ENCODE measurements around the gene NBAS. TPM values are rescaled to one million over a fixed set of nuclear protein-coding genes. Genes with fewer than 3 reads are reported as not detected.

The NBAS gene
- total and polyA plus RNA-seq, 3 experiments from 2014 or later = 22.0 to 34.1 (median 30.6) TPM

DNA sequence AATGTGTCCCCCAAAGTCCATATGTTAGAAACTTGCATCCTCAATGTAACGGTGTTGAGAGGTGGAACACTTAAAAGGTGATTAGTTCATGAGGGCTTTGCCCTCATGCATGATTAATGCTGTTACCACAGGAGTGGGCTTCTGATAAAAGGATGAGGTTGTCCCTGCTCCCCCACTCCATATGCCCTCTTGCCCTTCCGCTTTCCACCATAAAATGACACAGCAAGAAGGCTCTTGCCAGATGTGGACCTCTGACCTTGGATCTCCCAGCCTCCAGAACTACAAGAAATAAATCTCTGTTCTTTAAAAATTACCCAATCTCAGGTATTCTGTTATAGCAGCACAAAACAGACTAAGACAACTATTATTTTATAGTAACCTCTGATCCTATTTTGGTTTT lies 412.1 kb downstream of the NBAS start:
- no peaks in the 10 kb centered on the region for H3K36me3 Mint-ChIP-seq
- H3K27ac Mint-ChIP-seq = no peak overlapping the region
- Histone ChIP-seq H3K27ac (ENCODE audit: low read depth, low read length) (no peak overlapping the region), H3K4me1 (ENCODE audit: insufficient read depth, low read length) (no peaks in the 10 kb centered on the region), H3K4me3 (ENCODE audit: low read length) (no peak overlapping the region), H3K27me3 (ENCODE audit: insufficient read depth, low read length, poor library complexity, severe bottlenecking) (no peaks in the 10 kb centered on the region), H3K9me3 (ENCODE audit: low read length) (no peaks in the 10 kb centered on the region), H3K36me3 (ENCODE audit: insufficient read depth, low read length) (no peaks in the 10 kb centered on the region)
- no peak for DNase-seq
- H3K4me1 Mint-ChIP-seq = no peaks in the 10 kb centered on the region
- ChIA-PET POLR2A (no interaction called here), CTCF (no interaction called here)
- H3K27me3 Mint-ChIP-seq = no peaks in the 10 kb centered on the region
- H3K9me3 Mint-ChIP-seq = no peaks in the 10 kb centered on the region
- H3K4me3 Mint-ChIP-seq = no peak overlapping the region

DNA sequence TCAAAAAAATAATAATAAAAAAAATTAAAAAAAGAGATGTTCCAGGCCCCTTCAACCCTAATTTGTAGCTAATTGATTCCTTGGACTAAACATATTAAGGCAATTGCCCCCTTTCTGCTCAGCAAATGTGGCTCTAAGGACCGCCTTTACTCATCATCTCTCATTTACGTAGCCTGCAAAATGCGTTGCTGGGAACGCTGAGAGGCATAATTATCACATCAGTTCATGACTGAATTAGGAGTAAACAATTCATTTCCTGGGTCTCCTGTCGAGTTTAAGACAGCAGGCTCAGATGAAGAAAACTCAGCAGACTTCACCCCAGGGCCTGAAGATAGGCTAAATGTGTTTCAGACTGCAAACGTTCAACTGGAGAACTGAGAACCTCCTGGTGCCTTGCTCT lies 413.5 kb downstream of the NBAS start:
- no peak overlapping the region for H3K4me3 ChIP-seq (ENCODE audit: low read length)
- DNase-seq = no peak
- POLR2A ChIA-PET = no interaction called here
- H3K4me3 Mint-ChIP-seq = no peak overlapping the region
- peaks cover 2 to 6% (median 6%) of the 10 kb centered on the region in 3 donors for H3K4me1 Mint-ChIP-seq
- CTCF ChIA-PET = no interaction called here
- H3K4me1 ChIP-seq (ENCODE audit: insufficient read depth, low read length) = peaks cover 4% of the 10 kb centered on the region
- H3K36me3 ChIP-seq (ENCODE audit: insufficient read depth, low read length) = no peaks in the 10 kb centered on the region
- H3K27ac ChIP-seq (ENCODE audit: low read depth, low read length) = no peak overlapping the region
- no peaks in the 10 kb centered on the region for H3K27me3 ChIP-seq (ENCODE audit: insufficient read depth, low read length, poor library complexity, severe bottlenecking)
- no peaks in the 10 kb centered on the region for H3K9me3 ChIP-seq (ENCODE audit: low read length)
- no peaks in the 10 kb centered on the region for H3K27me3 Mint-ChIP-seq
- no peaks in the 10 kb centered on the region for H3K9me3 Mint-ChIP-seq
- no peak overlapping the region for H3K27ac Mint-ChIP-seq
- H3K36me3 Mint-ChIP-seq = no peaks in the 10 kb centered on the region

DNA sequence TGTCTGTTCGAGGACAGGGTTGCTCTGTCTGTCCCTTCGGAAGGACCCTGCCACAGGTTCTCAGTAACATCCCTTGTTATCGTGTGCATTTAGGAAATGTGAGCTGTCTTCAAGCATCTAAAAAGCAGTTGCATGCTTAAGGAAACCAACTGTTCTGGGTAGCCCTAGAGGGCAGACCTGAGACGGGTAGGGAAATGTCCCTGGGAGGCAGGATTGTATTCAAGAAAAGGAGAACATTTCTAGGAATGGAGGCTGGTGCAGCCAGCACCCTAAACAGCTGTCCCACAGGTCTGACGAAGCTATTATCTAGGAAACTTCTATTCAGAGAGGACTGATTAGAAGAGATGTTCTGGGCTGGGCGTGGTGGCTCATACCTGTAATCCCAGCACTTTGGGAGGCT lies 414.2 kb downstream of the NBAS start:
- Mint-ChIP-seq H3K4me3 (no peak overlapping the region), H3K36me3 (no peaks in the 10 kb centered on the region), H3K27ac (no peak overlapping the region), H3K4me1 (peaks cover 9 to 12% (median 12%) of the 10 kb centered on the region in 3 donors), H3K27me3 (no peaks in the 10 kb centered on the region), H3K9me3 (no peaks in the 10 kb centered on the region)
- no peaks in the 10 kb centered on the region for H3K9me3 ChIP-seq (ENCODE audit: low read length)
- H3K4me1 ChIP-seq (ENCODE audit: insufficient read depth, low read length) = peaks cover 10% of the 10 kb centered on the region
- no peaks in the 10 kb centered on the region for H3K36me3 ChIP-seq (ENCODE audit: insufficient read depth, low read length)
- no peak overlapping the region for H3K4me3 ChIP-seq (ENCODE audit: low read length)
- no peak overlapping the region for H3K27ac ChIP-seq (ENCODE audit: low read depth, low read length)
- ChIA-PET CTCF (no interaction called here), POLR2A (no interaction called here)
- H3K27me3 ChIP-seq (ENCODE audit: insufficient read depth, low read length, poor library complexity, severe bottlenecking) = no peaks in the 10 kb centered on the region
- no peak for DNase-seq

DNA sequence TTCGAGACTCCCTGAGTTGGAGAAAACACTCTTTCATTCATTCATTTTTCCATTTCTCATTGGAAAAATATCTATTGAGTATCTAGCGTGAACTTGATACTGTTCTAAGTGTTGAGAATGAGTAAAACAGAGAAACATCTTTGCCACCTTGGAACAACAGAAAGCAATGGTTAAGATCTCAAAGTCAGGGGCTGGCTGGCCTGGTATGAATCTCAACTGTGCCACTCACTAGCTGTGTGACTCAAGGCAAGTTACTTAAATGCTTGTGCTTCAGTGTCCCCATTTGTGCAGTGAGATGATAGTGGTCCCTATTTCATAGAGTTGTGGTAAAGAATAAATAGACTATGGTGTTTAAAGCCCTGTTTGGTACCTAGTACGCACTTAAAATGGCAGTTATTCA lies 415.2 kb downstream of the NBAS start:
- H3K4me3 Mint-ChIP-seq = no peak overlapping the region
- Histone ChIP-seq H3K4me3 (ENCODE audit: low read length) (no peak overlapping the region), H3K9me3 (ENCODE audit: low read length) (no peaks in the 10 kb centered on the region), H3K27me3 (ENCODE audit: insufficient read depth, low read length, poor library complexity, severe bottlenecking) (no peaks in the 10 kb centered on the region), H3K27ac (ENCODE audit: low read depth, low read length) (no peak overlapping the region), H3K36me3 (ENCODE audit: insufficient read depth, low read length) (no peaks in the 10 kb centered on the region), H3K4me1 (ENCODE audit: insufficient read depth, low read length) (peaks cover 16% of the 10 kb centered on the region)
- no peaks in the 10 kb centered on the region for H3K36me3 Mint-ChIP-seq
- no peaks in the 10 kb centered on the region for H3K27me3 Mint-ChIP-seq
- ChIA-PET CTCF (no interaction called here), POLR2A (interaction anchor here (0.8 kb wide), 1 partner anchor 9 kb away, joined by 3 read pairs; no protein-coding TSS in a partner anchor)
- H3K4me1 Mint-ChIP-seq = peaks cover 15 to 22% (median 21%) of the 10 kb centered on the region in 3 donors
- H3K9me3 Mint-ChIP-seq = peaks cover 0 to 4% (median 0%) of the 10 kb centered on the region in 5 donors
- DNase-seq = no peak
- no peak overlapping the region for H3K27ac Mint-ChIP-seq

DNA sequence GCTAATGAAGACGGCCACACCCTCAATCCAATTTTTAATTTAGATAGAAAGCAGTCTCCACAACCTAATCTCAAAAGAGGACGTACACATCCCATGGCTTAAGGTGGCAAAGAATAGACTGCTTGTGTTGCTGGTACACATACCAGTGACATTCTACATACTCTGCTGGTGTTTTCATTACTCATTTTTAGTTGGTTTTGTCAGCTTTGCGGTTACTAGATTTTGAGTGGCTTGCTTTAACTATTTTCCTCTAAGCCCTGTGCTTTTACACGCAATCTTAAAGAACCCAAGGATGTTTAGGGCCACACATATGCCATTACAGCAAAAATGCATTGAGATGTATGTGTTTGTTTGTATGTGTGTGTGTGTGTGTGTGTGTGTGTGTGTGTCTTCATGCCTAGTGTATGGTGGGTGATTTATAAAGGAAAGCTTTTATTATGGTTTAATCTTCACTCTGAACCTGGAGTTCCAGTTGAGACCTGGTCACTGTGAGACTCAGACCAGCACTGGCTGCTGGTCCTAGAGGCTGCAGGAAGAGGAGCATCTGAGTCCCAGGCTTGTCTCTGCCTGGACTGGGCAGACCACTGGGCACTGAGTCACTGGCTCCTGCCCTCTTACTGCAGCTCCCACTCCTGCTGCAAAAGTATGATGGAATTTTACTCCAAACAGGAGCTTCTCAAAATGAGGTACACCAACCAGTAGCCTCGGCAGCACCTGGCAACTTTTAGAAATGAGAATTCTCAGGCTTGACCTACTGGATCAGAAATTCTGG lies 415.9 kb downstream of the NBAS start:
- no peak for DNase-seq
- ChIA-PET POLR2A (interaction anchor here (0.8 kb wide), 1 partner anchor 10 kb away, joined by 3 read pairs; no protein-coding TSS in a partner anchor), CTCF (no interaction called here)
- Histone ChIP-seq H3K4me3 (ENCODE audit: low read length) (no peak overlapping the region), H3K36me3 (ENCODE audit: insufficient read depth, low read length) (no peaks in the 10 kb centered on the region), H3K27me3 (ENCODE audit: insufficient read depth, low read length, poor library complexity, severe bottlenecking) (no peaks in the 10 kb centered on the region), H3K9me3 (ENCODE audit: low read length) (no peaks in the 10 kb centered on the region), H3K27ac (ENCODE audit: low read depth, low read length) (no peak overlapping the region), H3K4me1 (ENCODE audit: insufficient read depth, low read length) (peaks cover 16% of the 10 kb centered on the region)
- Mint-ChIP-seq H3K4me3 (no peak overlapping the region), H3K27me3 (no peaks in the 10 kb centered on the region), H3K4me1 (peaks cover 15 to 22% (median 21%) of the 10 kb centered on the region in 3 donors), H3K36me3 (no peaks in the 10 kb centered on the region), H3K27ac (no peak overlapping the region), H3K9me3 (peaks cover 0 to 4% (median 0%) of the 10 kb centered on the region in 5 donors)

DNA sequence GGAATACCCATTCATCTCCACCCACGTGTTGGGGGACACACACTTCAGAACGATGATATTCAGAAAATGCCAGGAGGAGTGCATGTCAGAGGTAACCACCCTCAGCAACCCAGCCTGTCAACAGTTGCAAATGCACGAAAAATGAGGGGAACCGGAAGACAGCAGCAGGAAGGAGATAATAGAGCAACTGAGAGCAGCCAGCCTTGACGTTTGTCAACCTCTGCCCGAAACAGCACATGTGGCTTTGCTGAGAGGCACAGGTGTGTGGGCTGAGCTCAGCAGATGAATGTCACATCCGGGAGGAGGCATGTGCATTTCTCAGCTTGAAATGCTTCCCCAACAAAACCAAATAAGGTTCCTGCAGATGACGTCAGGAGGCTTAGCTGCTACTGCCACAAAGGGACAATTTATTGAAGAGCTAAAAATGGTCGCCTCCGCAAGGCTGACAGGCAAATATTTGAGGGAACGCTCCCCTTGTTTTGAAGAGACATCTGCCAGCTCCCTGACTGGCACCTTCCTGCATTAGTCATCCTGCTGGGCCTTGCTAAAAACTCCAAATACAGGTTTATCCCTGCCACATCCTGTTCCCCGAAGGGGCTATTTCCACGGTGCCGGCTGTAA lies 419.0 kb downstream of the NBAS start:
- H3K36me3 ChIP-seq (ENCODE audit: insufficient read depth, low read length) = no peaks in the 10 kb centered on the region
- DNase-seq = peak; percentile 20 to 76 (median 69)
- POLR2A ChIA-PET = no interaction called here
- CTCF ChIA-PET = no interaction called here
- no peaks in the 10 kb centered on the region for H3K27me3 Mint-ChIP-seq
- H3K27ac Mint-ChIP-seq = peak overlapping the region; percentile 35 to 97 (median 88)
- no peak overlapping the region for H3K27ac ChIP-seq (ENCODE audit: low read depth, low read length)
- no peaks in the 10 kb centered on the region for H3K27me3 ChIP-seq (ENCODE audit: insufficient read depth, low read length, poor library complexity, severe bottlenecking)
- H3K4me3 Mint-ChIP-seq = peak overlapping the region in 6 of 7 donors; percentile 19 to 69 (median 40)
- H3K4me1 Mint-ChIP-seq = peaks cover 15 to 22% (median 21%) of the 10 kb centered on the region in 3 donors
- H3K9me3 Mint-ChIP-seq = peaks cover 0 to 4% (median 0%) of the 10 kb centered on the region in 5 donors
- no peaks in the 10 kb centered on the region for H3K9me3 ChIP-seq (ENCODE audit: low read length)
- H3K36me3 Mint-ChIP-seq = peaks cover 0 to 3% (median 0%) of the 10 kb centered on the region in 3 donors
- H3K4me1 ChIP-seq (ENCODE audit: insufficient read depth, low read length) = peaks cover 16% of the 10 kb centered on the region
- no peak overlapping the region for H3K4me3 ChIP-seq (ENCODE audit: low read length)

DNA sequence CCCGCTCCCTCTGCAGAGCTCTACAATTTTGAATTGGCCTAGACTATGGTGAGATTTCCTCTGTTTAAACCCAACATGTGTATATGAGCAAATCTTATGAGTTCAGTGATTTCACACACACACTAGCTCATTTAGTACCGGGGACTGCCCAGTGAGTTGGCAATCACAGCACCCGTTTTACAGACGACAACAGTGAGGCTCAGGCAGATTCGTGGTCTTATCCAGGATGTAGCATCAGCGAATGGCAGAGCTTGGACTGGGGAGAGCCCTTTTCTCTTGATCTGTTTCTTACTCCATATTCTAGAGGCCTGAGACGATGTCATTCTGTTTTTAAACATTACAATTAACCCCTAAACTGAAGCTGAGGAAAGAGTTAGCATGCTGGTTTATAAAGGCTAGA lies 419.9 kb downstream of the NBAS start:
- Histone ChIP-seq H3K9me3 (ENCODE audit: low read length) (no peaks in the 10 kb centered on the region), H3K36me3 (ENCODE audit: insufficient read depth, low read length) (no peaks in the 10 kb centered on the region), H3K4me1 (ENCODE audit: insufficient read depth, low read length) (peaks cover 16% of the 10 kb centered on the region), H3K27ac (ENCODE audit: low read depth, low read length) (no peak overlapping the region), H3K4me3 (ENCODE audit: low read length) (no peak overlapping the region), H3K27me3 (ENCODE audit: insufficient read depth, low read length, poor library complexity, severe bottlenecking) (no peaks in the 10 kb centered on the region)
- Mint-ChIP-seq H3K4me3 (peak overlapping the region in 1 of 7 donors; percentile 23), H3K9me3 (peaks cover 0 to 4% (median 0%) of the 10 kb centered on the region in 5 donors), H3K4me1 (peaks cover 15 to 22% (median 21%) of the 10 kb centered on the region in 3 donors), H3K27me3 (peaks cover 0 to 2% of the 10 kb centered on the region in 2 donors), H3K27ac (peak overlapping the region in 3 of 8 donors; percentile 2 to 79 (median 35)), H3K36me3 (peaks cover 0 to 5% (median 0%) of the 10 kb centered on the region in 3 donors)
- POLR2A ChIA-PET = no interaction called here
- no peak for DNase-seq
- CTCF ChIA-PET = no interaction called here

DNA sequence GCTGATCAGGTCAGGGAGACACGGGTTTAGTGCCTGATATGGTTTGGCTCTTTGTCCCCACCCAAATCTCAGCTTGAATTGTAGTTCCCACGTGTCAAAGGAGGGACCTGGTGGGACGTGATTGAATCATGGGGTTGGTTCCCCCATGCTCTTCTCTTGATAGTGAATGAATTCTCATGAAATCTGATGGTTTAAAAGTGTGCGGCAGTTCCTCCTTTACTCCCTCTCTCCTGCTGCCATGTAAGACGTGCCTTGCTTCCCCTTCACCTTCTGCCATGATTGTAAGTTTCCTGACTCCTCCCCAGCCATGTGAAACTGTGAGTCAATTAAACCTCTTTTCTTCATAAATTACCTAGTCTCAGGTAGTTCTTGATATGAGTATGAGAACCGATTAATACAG lies 424.5 kb downstream of the NBAS start:
- Mint-ChIP-seq H3K27me3 (peaks cover 0 to 2% of the 10 kb centered on the region in 2 donors), H3K27ac (no peak overlapping the region), H3K36me3 (peaks cover 0 to 11% (median 0%) of the 10 kb centered on the region in 3 donors), H3K9me3 (peaks cover 0 to 4% (median 0%) of the 10 kb centered on the region in 5 donors), H3K4me1 (peaks cover 3 to 7% (median 6%) of the 10 kb centered on the region in 3 donors), H3K4me3 (no peak overlapping the region)
- ChIA-PET CTCF (no interaction called here), POLR2A (no interaction called here)
- H3K27me3 ChIP-seq (ENCODE audit: insufficient read depth, low read length, poor library complexity, severe bottlenecking) = no peaks in the 10 kb centered on the region
- no peaks in the 10 kb centered on the region for H3K9me3 ChIP-seq (ENCODE audit: low read length)
- H3K36me3 ChIP-seq (ENCODE audit: insufficient read depth, low read length) = no peaks in the 10 kb centered on the region
- H3K4me1 ChIP-seq (ENCODE audit: insufficient read depth, low read length) = peaks cover 2% of the 10 kb centered on the region
- no peak overlapping the region for H3K27ac ChIP-seq (ENCODE audit: low read depth, low read length)
- no peak for DNase-seq
- H3K4me3 ChIP-seq (ENCODE audit: low read length) = no peak overlapping the region
